SK-N-SH treated with all-trans-retinoic acid at 6 μM for 48 hours (cell line): ENCODE results near the gene NSG1.

Experiments
- ATAC-seq: fragments of 200-7000 bp; cut with Tn5 transposase; 3 replicates; pipeline ENCODE4 v1.9.1; 2020; ENCODE audit warnings: mild to moderate bottlenecking, moderate library complexity
- BACH2 ChIP-seq: fragments of 250-450 bp; sonication (Bioruptor Pico); IDR thresholded peaks from 2 replicates; pipeline ENCODE4 v1.9.0; 2021; ENCODE audit warnings: mild to moderate bottlenecking, borderline replicate concordance
- CSDC2 ChIP-seq: fragments of 250-450 bp; sonication (Bioruptor Pico); IDR thresholded peaks from 2 replicates; pipeline ENCODE4 v1.5.0; 2020; ENCODE audit warnings: mild to moderate bottlenecking, moderate library complexity
- ESRRG ChIP-seq: fragments of 250-450 bp; sonication (Bioruptor Pico); IDR thresholded peaks from 2 replicates; pipeline ENCODE4 v1.6.1; 2021; ENCODE audit warnings: mild to moderate bottlenecking
- GLIS3 ChIP-seq: fragments of 250-450 bp; sonication (Bioruptor Pico); IDR thresholded peaks from 2 replicates; pipeline ENCODE4 v1.5.0; 2020; ENCODE audit warnings: mild to moderate bottlenecking, moderate library complexity
- ISL1 ChIP-seq: fragments of 250-450 bp; sonication (Bioruptor Pico); IDR thresholded peaks from 2 replicates; pipeline ENCODE4 v2.1.2; 2022; ENCODE audit warnings: mild to moderate bottlenecking, moderate library complexity
- OSR1 ChIP-seq: fragments of 250-450 bp; sonication (Bioruptor Pico); IDR thresholded peaks from 2 replicates; pipeline ENCODE4 v1.8.0; 2022; ENCODE audit warnings: moderate library complexity, mild to moderate bottlenecking, inconsistent platforms
- PPARA ChIP-seq: fragments of 250-450 bp; sonication (Bioruptor Pico); IDR thresholded peaks from 2 replicates; pipeline ENCODE4 v1.5.0; 2020; ENCODE audit warnings: mild to moderate bottlenecking, borderline replicate concordance
- RARB ChIP-seq: fragments of 250-450 bp; sonication (Bioruptor Pico); IDR thresholded peaks from 2 replicates; pipeline ENCODE4 v1.8.0; 2021; ENCODE audit warnings: mild to moderate bottlenecking, moderate library complexity
- SNAI2 ChIP-seq: fragments of 250-450 bp; sonication (Bioruptor Pico); IDR thresholded peaks from 2 replicates; pipeline ENCODE4 v1.5.0; 2020; ENCODE audit warnings: mild to moderate bottlenecking, moderate library complexity
- TCF4 ChIP-seq: fragments of 250-450 bp; sonication (Bioruptor Pico); IDR thresholded peaks from 2 replicates; pipeline ENCODE4 v1.8.0; 2021; ENCODE audit warnings: mild to moderate bottlenecking, moderate library complexity, borderline replicate concordance
- TOX ChIP-seq: fragments of 250-450 bp; sonication (Bioruptor Pico); IDR thresholded peaks from 2 replicates; pipeline ENCODE4 v1.8.0; 2021; ENCODE audit warnings: mild to moderate bottlenecking, moderate library complexity, borderline replicate concordance
- ZC3H10 ChIP-seq: fragments of 250-450 bp; sonication (Bioruptor Pico); IDR thresholded peaks from 2 replicates; pipeline ENCODE4 v1.5.1; 2021; ENCODE audit warnings: mild to moderate bottlenecking, moderate library complexity
- ZFP3 ChIP-seq: fragments of 250-450 bp; sonication (Bioruptor Pico); IDR thresholded peaks from 2 replicates; pipeline ENCODE4 v1.5.0; 2020; ENCODE audit warnings: mild to moderate bottlenecking, moderate library complexity
- ZNF70 ChIP-seq: fragments of 450-650 bp; formaldehyde crosslinking; IDR thresholded peaks from 2 replicates; pipeline ENCODE4 v1.5.0; 2020; ENCODE audit warnings: mild to moderate bottlenecking, moderate library complexity
- ZNF8 ChIP-seq: fragments of 450-650 bp; formaldehyde crosslinking; IDR thresholded peaks from 2 replicates; pipeline ENCODE4 v1.5.0; 2020; ENCODE audit warnings: mild to moderate bottlenecking, moderate library complexity
- TF ChIP-seq, protein P1 (sequence below): fragments of 250-450 bp; sonication (Bioruptor Pico); IDR thresholded peaks from 2 replicates; pipeline ENCODE4 v1.5.0; 2020; ENCODE audit warnings: mild to moderate bottlenecking, moderate library complexity
- TF ChIP-seq, protein P2 (sequence below): fragments of 250-450 bp; sonication (Bioruptor Pico); IDR thresholded peaks from 2 replicates; pipeline ENCODE4 v1.8.0; 2021; ENCODE audit warnings: low read depth, mild to moderate bottlenecking, moderate library complexity, borderline replicate concordance
- TF ChIP-seq, protein P3 (sequence below): fragments of 250-450 bp; sonication (Bioruptor Pico); IDR thresholded peaks from 2 replicates; pipeline ENCODE4 v1.8.0; 2020; ENCODE audit warnings: mild to moderate bottlenecking, moderate library complexity, borderline replicate concordance
- TF ChIP-seq, protein P4 (sequence below): fragments of 250-450 bp; sonication (Bioruptor Pico); IDR thresholded peaks from 2 replicates; pipeline ENCODE4 v1.5.1; 2020; ENCODE audit warnings: low read depth, mild to moderate bottlenecking, moderate library complexity

Gene NSG1

DNA sequence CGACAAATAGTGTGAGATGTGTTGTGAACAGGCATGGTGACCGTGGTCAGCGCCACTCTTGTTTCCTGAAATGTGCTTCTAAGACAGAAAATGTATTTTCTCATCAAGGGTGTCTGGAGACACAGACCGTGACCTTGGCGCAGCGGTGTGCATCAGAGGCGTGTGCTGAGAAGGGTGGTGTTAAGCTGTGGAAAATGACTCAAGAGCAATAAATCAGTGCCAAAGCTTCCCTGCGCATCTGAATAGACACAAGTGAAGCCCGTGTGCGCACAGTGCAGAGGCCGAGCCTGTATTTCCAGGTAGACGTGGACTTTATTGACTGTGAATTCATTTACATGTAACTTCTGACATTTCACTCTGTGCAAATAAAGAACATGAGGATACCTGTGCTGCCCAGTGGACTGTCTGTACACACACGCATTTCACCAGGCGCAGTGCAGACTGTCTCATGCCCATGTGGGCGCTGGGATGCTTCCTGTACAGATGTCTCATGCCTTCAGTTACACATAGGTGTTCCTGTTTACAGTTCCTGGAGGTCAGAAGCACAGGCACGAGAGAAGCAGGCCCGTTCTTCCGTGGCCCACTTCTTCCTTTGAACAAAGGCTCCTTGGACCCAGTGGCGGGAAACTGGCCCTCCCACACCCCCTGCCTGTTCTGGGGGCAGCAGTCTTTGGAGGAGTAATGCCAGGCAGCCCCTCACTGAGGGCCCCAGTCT is 31.9 kb downstream of the NSG1 start:
- TF ChIP-seq TOX (CRISPR knock-in tag) (no peak), ZNF8 (no peak), TCF4 (CRISPR knock-in tag) (no peak), ESRRG (no peak)
- no peak for ATAC-seq

DNA sequence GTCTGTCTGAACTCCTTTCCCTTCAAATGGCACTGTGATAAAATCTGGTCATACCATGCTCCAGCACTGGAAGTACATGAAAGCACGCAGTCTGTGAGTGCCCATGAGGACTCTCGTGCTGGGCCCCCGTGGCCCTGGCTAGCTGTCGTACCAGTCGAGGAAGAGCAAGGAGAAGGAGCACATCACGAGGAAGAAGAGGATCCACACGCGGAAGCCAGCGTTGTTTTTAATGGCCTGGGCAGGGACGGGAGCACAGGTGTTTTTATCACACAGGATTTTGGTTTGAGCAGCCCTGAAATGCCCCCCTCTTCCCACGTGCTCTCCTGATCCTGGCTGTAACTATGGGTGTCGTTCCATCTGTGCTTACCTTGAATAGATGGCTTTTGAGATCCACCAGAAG is 33.0 kb downstream of the NSG1 start:
- no peak for ATAC-seq
- TF ChIP-seq, protein P1, sequence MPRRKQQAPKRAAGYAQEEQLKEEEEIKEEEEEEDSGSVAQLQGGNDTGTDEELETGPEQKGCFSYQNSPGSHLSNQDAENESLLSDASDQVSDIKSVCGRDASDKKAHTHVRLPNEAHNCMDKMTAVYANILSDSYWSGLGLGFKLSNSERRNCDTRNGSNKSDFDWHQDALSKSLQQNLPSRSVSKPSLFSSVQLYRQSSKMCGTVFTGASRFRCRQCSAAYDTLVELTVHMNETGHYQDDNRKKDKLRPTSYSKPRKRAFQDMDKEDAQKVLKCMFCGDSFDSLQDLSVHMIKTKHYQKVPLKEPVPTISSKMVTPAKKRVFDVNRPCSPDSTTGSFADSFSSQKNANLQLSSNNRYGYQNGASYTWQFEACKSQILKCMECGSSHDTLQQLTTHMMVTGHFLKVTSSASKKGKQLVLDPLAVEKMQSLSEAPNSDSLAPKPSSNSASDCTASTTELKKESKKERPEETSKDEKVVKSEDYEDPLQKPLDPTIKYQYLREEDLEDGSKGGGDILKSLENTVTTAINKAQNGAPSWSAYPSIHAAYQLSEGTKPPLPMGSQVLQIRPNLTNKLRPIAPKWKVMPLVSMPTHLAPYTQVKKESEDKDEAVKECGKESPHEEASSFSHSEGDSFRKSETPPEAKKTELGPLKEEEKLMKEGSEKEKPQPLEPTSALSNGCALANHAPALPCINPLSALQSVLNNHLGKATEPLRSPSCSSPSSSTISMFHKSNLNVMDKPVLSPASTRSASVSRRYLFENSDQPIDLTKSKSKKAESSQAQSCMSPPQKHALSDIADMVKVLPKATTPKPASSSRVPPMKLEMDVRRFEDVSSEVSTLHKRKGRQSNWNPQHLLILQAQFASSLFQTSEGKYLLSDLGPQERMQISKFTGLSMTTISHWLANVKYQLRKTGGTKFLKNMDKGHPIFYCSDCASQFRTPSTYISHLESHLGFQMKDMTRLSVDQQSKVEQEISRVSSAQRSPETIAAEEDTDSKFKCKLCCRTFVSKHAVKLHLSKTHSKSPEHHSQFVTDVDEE (CRISPR knock-in tag) = no peak
- TF ChIP-seq BACH2 (CRISPR knock-in tag) = no peak
- TF ChIP-seq, protein P2, sequence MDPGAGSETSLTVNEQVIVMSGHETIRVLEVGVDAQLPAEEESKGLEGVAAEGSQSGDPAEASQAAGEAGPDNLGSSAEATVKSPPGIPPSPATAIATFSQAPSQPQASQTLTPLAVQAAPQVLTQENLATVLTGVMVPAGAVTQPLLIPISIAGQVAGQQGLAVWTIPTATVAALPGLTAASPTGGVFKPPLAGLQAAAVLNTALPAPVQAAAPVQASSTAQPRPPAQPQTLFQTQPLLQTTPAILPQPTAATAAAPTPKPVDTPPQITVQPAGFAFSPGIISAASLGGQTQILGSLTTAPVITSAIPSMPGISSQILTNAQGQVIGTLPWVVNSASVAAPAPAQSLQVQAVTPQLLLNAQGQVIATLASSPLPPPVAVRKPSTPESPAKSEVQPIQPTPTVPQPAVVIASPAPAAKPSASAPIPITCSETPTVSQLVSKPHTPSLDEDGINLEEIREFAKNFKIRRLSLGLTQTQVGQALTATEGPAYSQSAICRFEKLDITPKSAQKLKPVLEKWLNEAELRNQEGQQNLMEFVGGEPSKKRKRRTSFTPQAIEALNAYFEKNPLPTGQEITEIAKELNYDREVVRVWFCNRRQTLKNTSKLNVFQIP (CRISPR knock-in tag) = no peak
- no peak for TF ChIP-seq OSR1 (CRISPR knock-in tag)
- TF ChIP-seq, protein P3, sequence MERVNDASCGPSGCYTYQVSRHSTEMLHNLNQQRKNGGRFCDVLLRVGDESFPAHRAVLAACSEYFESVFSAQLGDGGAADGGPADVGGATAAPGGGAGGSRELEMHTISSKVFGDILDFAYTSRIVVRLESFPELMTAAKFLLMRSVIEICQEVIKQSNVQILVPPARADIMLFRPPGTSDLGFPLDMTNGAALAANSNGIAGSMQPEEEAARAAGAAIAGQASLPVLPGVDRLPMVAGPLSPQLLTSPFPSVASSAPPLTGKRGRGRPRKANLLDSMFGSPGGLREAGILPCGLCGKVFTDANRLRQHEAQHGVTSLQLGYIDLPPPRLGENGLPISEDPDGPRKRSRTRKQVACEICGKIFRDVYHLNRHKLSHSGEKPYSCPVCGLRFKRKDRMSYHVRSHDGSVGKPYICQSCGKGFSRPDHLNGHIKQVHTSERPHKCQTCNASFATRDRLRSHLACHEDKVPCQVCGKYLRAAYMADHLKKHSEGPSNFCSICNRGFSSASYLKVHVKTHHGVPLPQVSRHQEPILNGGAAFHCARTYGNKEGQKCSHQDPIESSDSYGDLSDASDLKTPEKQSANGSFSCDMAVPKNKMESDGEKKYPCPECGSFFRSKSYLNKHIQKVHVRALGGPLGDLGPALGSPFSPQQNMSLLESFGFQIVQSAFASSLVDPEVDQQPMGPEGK = no peak
- TF ChIP-seq RARB (CRISPR knock-in tag) = no peak
- no peak for TF ChIP-seq PPARA (CRISPR knock-in tag)
- no peak for TF ChIP-seq ZNF70 (CRISPR knock-in tag)
- no peak for TF ChIP-seq GLIS3 (CRISPR knock-in tag)
- no peak for TF ChIP-seq ZNF8
- no peak for TF ChIP-seq ESRRG
- TF ChIP-seq SNAI2 = no peak
- no peak for TF ChIP-seq ZC3H10

DNA sequence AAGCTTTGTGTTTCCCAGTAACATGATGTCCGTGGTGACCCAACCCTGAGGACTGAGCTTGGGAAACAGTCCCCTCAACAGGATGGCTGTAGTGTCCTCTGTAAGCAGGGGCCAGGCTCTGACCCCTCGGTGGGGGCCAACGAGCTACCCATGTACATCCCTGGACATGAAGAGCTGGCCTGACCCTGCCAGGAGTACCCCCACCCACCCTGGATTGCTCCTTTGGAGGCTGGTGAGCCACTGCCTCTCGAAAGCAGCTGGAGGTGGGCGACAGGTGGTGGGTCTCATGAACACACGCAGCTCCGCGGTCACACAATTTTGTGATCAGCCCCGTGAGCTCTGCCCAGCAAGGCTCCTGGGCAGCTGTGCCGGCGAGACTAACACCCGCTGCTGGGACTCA is 33.5 kb downstream of the NSG1 start:
- TF ChIP-seq, protein P4, sequence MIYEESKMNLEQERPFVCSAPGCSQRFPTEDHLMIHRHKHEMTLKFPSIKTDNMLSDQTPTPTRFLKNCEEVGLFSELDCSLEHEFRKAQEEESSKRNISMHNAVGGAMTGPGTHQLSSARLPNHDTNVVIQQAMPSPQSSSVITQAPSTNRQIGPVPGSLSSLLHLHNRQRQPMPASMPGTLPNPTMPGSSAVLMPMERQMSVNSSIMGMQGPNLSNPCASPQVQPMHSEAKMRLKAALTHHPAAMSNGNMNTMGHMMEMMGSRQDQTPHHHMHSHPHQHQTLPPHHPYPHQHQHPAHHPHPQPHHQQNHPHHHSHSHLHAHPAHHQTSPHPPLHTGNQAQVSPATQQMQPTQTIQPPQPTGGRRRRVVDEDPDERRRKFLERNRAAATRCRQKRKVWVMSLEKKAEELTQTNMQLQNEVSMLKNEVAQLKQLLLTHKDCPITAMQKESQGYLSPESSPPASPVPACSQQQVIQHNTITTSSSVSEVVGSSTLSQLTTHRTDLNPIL = no peak
- TF ChIP-seq PPARA (CRISPR knock-in tag) (no peak), CSDC2 (CRISPR knock-in tag) (no peak), ZFP3 (no peak), OSR1 (CRISPR knock-in tag) (no peak), GLIS3 (CRISPR knock-in tag) (no peak), ISL1 (CRISPR knock-in tag) (no peak), ESRRG (no peak), ZNF8 (no peak)
- TF ChIP-seq, protein P1 (CRISPR knock-in tag) = no peak
- TF ChIP-seq, all 23 proteins: peak for 0
- no peak for ATAC-seq
